Smooth muscle cell of the coronary artery (primary cell): ENCODE results near the gene RAB6A. TPM values are rescaled to one million over a fixed set of nuclear protein-coding genes. Genes with fewer than 3 reads are reported as not detected.

Experiments
- total RNA-seq: library from RNA; depleted of rRNA; stranded (reverse); fragments of >200 nt; gene quantifications from 2 replicates; pipeline ENCODE4 v1.2.3, GENCODE V29; 2014; ENCODE audit warnings: low replicate concordance

The RAB6A gene
- total RNA-seq, result 91.0 and 150 TPM in 2 replicates

GRCh38 chr11:73760679-73761402 lies at the start of gene RAB6A:
Gene RAB6A (minus strand): TSS chr11:73761074. CDS start chr11:73760635, 439 bp downstream.

GRCh38 chr11:73787643-73788558 lies 27.0 kb upstream of the RAB6A start, which contains the start of gene MRPL48:
Gene MRPL48 (plus strand): TSS chr11:73787874. CDS start chr11:73787972, 98 bp downstream.

GRCh38 chr11:73645972-73646631 lies 114.8 kb downstream of the RAB6A start, which contains the start of gene PLEKHB1:
Gene PLEKHB1 (plus strand): TSS chr11:73646581. CDS start chr11:73646609, 28 bp downstream.

Other genes starting within 250 kb of the RAB6A start
- 10.2 and 20.4 TPM in 2 replicates for gene FAM168A, start 163.0 kb downstream of the RAB6A start, total RNA-seq
- 1.1 and 2.0 TPM in 2 replicates for gene PLEKHB1, start 114.5 kb downstream of the RAB6A start, total RNA-seq
- gene MRPL48, start 26.8 kb upstream of the RAB6A start, total RNA-seq, result 5.4 and 30.3 TPM in 2 replicates
- 81.8 and 91.6 TPM in 2 replicates for gene COA4, start 115.8 kb upstream of the RAB6A start, total RNA-seq
- 6.7 and 10.1 TPM in 2 replicates for gene PAAF1, start 115.9 kb upstream of the RAB6A start, total RNA-seq
- gene DNAJB13, start 190.0 kb upstream of the RAB6A start, total RNA-seq, result 0.15 TPM in 1 of 2 replicates, not detected in the other
- 0.60 TPM in 1 of 2 replicates, not detected in the other for gene UCP2, start 221.8 kb upstream of the RAB6A start, total RNA-seq
- 0.08 and 0.12 TPM in 2 replicates for gene UCP3, start 248.0 kb upstream of the RAB6A start, total RNA-seq